Measurements from ENCODE around the gene PARVB.

PARVB gene

GRCh38 chr22:44068422-44069191 lies 44.5 kb downstream of the PARVB start:
- no peak overlapping the region for H3K4me3 ChIP-seq (ENCODE audit: low read length)
- no peak for TF ChIP-seq ZNF274 (IDR thresholded peaks at IDR 0.05; ENCODE audit: low read depth, low read length)

DNA sequence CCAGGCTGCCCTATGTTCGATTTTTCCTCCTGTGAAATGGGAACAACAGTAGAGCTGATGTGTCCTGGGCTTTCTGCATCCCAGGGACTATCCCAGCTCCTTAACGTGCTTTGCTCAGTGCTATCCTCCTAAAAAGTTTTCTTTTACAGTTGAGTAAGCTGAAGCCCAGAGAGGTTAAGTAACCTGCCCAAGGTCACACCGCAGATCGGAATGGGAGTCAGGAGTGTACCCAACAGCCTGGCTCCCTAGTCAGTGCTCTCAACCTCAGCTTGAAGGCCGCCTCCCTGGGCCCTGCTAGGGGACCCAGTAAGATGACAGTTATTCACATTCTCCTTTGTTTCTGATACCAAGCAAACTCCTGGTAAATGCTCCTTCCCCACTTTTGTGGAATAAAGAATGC lies 45.9 kb downstream of the PARVB start:
- TF ChIP-seq ZNF274 (IDR thresholded peaks at IDR 0.05; ENCODE audit: low read depth, low read length), result no peak
- H3K4me3 ChIP-seq (ENCODE audit: low read length), result no peak overlapping the region

DNA sequence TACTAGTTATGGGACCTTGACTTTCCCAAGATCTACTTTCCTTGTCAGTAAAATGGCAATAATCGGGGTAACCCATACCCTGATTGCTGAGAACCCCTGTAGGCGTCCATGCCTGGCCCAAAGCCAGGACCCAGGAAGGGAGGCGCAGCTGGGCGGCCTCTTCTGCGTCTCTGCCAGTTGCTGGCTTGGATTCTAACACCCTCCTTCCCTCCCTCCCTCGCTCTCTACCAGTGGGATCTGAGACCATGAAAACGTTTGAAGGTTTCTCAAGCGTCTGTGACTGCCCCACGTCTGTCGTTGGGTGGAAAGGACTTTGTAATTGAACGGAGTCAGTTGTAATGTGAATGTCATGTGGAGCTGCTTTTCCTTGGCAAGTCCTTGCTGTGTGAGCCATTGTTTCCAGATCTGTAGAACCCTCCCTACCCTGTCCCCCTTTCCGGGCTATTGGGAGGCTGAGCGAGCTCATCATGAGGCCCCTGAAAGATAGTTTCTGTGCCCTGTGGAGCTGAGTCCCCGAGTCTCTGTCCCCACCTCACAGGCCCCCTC lies 47.8 kb downstream of the PARVB start:
- H3K4me3 ChIP-seq (ENCODE audit: low read length), result no peak overlapping the region
- TF ChIP-seq ZNF274 (IDR thresholded peaks at IDR 0.05; ENCODE audit: low read depth, low read length), result no peak

DNA sequence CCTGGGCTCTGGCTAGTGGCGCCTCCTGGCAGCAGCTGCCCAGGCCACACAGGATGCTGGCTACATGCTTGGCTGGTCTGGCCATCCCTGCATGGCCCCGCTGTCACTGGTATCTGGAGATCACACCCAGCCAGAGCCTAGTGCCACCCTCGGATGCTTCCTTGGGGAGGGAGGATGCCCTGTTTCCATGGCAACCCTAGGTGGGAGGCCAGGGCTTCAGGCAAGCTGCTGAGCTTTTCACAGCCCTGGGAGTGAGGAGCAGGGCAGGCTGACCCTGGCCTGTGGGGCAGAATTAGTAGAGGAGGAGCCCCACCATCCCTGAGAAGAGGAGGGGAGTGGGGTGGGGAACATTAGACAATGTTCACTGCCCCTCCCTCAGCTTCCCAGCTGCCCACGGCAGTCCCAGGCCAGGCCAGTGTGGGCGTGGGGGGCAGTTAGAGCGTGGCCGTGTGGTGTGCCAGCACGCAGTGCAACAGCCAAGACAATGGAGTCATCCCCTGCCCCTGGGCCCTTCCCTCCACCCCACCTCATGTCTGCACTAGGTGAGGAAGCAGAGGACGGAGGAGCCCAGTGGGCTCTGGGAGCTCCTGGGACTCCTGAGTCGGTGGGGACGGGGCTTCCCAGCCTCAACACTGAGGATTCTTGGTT lies 50.4 kb downstream of the PARVB start:
- TF ChIP-seq ZNF274 (IDR thresholded peaks at IDR 0.05; ENCODE audit: low read depth, low read length), result no peak

GRCh38 chr22:44075022-44075421 lies 50.9 kb downstream of the PARVB start:
- no peak for TF ChIP-seq ZNF274 (IDR thresholded peaks at IDR 0.05; ENCODE audit: low read depth, low read length)
- H3K4me3 ChIP-seq (ENCODE audit: low read length), result no peak overlapping the region

More for the DNA sequence above, 50.4 kb downstream of the PARVB start:
- H3K4me3 ChIP-seq (ENCODE audit: low read length), result no peak overlapping the region

DNA sequence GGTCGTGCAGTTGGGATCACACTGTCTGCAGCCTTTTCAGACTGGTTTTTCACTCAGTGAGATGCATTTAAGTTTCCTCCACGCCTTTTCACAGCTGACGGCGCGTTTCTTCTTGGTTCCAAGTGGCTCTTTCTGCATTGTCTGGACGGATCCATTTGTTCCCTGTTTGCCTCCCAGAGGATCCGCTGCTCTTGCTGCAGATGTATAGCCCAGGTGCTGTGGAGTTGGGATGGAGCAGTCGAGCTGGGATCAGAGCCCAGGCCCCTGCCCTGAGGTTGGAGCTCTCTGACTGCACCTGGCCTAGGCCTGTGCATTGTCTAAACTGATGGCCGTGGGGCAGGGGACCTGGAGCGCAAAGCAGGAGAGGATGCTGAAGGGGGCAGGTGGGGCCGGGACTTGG lies 51.6 kb downstream of the PARVB start:
- H3K4me3 ChIP-seq (ENCODE audit: low read length), result no peak overlapping the region

DNA sequence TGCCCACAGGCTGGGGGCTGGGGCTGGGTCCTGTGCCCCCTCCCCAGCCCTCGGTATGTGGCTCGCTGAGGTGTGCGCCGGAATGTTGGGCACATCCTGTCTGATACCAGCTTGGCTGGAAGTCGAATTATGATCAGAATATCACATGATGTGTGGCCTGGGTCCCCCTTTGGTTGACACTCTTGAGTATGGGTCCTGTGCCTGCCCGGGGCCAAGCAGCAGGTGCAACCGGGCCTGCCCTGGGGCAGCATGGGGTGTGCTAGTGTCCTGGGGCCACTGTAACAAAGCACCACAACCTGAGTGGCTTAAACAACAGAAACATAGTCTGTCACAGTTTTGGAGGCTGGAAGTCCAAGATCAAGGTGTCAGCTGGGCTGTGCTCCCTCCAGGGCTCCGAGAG lies 52.7 kb downstream of the PARVB start:
- no peak for TF ChIP-seq ZNF274 (IDR thresholded peaks at IDR 0.05; ENCODE audit: low read depth, low read length)
- no peak overlapping the region for H3K4me3 ChIP-seq (ENCODE audit: low read length)

More for the DNA sequence above, 51.6 kb downstream of the PARVB start:
- TF ChIP-seq ZNF274 (IDR thresholded peaks at IDR 0.05; ENCODE audit: low read depth, low read length), result no peak

DNA sequence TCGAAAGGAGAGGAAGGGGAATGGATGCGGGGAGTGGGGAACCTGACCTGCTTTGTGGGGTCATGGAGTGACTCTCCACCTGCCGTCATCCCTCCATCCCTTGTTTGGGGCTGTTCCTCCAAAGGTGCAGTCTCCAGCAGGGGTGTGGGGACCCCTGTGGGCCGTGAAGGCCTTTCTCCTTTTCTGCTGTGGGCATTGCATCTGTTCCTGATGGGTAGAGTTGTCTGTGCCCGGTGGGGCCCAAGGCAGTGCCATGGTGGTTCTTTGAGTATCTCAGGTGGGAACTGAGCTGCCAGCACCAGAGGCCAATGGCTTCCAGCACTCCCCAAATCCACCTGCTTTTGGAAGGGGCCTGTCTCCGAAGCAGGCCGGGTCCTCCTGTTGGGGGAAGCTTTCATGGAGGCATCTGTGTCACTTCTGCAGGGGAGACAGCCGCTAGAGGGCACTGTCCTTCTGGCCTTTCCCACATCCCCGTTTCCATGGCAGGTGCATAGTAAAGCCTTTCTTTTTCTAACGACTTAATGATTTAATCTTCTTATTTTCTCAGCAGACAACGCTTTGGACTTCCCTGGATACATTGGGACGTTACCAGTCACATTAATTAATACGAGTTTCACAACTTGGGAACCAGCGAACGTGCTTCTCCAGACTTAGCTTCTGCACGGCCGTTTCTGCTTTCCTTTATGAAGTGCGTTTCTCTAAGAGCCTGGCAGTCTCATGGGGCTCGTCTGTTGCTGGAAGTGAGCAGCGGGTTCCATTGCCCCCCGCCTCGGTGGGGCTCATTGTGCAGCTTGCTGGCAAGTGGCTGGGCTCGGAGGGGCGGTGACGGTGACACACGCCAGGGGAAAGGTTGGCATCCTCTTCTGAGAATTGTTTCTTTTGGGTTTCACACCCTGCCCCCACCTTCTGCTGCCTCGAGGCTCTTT lies 57.1 kb downstream of the PARVB start:
- TF ChIP-seq ZNF274 (IDR thresholded peaks at IDR 0.05; ENCODE audit: low read depth, low read length), result no peak
- no peak overlapping the region for H3K4me3 ChIP-seq (ENCODE audit: low read length)

GRCh38 chr22:44082801-44083200 lies 58.7 kb downstream of the PARVB start:
- no peak overlapping the region for H3K4me3 ChIP-seq (ENCODE audit: low read length)
- no peak for TF ChIP-seq ZNF274 (IDR thresholded peaks at IDR 0.05; ENCODE audit: low read depth, low read length)

DNA sequence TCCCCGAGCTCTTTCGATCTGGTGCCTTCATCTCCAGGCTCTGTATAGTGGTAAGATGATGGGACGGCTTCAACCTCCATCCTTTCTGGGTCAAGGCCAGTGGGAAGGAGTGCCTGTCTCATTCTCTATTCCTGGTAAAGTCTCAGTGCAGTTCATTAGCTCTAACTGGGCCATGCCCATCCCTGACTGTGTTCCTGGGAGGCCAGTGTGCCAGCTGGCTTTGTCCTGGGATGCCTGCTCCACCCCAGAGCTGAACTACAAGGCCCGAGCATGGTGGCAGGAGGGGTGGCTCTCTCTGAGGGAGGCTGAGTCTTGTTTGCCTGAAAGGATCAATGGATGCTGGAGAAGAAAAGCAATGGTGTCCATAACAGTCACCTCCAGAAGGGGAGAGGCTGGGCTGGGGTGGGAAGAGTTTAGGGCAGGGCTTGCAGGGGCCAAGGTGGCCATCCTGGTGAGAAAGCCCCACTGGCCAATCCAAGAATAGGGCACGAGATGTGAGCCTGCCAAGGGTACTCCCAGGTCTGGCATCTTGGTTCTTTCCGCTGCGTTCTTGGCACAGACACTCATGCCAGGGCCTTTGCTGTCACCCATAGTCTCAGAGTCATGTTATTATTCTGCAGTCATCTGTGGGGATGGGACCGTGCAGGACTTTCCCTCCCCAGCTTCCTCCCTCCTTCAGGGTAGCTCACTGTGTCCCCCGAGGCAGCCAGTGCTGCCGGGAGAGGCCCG lies 60.1 kb downstream of the PARVB start:
- no peak overlapping the region for H3K4me3 ChIP-seq (ENCODE audit: low read length)
- no peak for TF ChIP-seq ZNF274 (IDR thresholded peaks at IDR 0.05; ENCODE audit: low read depth, low read length)

- H3K4me3 ChIP-seq (ENCODE audit: low read length), result no peak overlapping the region
- no peak for TF ChIP-seq ZNF274 (IDR thresholded peaks at IDR 0.05; ENCODE audit: low read depth, low read length)
Observed at GRCh38 chr22:44085743-44086270, 61.7 kb downstream of the PARVB start.

DNA sequence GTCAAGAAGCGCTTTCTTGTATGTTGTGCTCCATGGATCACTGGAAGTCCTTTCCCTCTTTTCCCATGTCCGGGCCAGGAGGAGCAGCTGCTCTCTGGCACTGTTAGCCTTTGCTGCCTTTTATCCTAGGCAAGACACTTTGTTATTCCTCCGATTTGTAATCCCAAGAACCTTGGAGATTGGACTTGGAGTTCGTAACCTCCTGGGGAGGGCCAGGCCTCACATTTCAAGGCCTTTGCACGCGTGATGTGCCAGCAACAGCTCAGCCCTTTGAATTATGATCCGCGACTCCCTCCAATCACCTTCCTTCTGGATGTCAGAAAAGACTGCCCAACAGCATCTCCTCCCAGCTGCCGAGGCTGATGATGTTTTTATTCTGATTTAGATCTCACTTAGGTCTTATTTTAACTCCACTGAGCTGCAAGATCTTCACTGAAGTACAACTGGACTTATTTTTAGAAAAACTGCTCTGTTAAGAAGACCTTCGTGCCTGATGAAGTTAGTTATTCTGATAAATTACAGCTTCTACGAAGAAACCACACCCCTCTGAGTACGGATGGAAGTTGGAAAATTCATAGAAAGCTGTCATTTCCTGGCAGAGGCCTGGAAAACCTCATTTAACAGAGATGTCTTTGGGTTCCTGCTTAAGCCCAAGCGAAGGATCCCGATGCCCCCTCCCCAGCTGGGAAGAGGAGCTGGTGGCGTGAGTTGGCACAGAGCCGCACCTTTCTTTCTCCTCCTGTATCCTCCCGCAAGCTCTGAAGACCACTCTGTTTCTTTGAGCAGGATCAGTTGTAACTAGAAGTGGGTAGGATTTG lies 62.4 kb downstream of the PARVB start:
- no peak overlapping the region for H3K4me3 ChIP-seq (ENCODE audit: low read length)
- no peak for TF ChIP-seq ZNF274 (IDR thresholded peaks at IDR 0.05; ENCODE audit: low read depth, low read length)

DNA sequence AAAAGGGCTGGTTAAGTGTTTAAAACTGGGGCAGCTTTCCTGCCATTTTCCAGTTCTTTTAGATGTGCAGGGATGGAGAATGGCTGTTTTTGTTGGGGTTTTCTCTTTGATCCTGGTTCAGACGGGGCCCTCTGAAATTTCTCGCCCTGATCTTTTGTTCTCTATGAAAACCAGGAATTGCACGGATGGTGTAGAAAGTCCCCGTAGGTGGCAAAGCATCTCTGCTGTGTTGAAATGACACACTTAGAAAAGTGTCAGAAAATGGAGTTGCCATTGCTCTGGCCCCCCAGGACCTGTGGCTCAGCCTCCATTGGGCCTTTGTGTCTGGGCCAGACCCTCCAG lies 63.0 kb downstream of the PARVB start:
- no peak overlapping the region for H3K4me3 ChIP-seq (ENCODE audit: low read length)
- TF ChIP-seq ZNF274 (IDR thresholded peaks at IDR 0.05; ENCODE audit: low read depth, low read length), result no peak

Measured in GM08714 (cell line).